ENCODE data around the gene NME5.
A peak's percentile ranks its signal among the peaks of the same experiment; 100 is the strongest.
"Not testable (repeated sequence)": the region's sequence is repeated elsewhere in the genome, so short reads cannot be mapped to it uniquely, and the experiment has no call there.

NME5 gene

GRCh38 chr5:138077064-138077696, 62.0 kb downstream of the NME5 start:
- DNase-seq = peak; percentile 23

DNA sequence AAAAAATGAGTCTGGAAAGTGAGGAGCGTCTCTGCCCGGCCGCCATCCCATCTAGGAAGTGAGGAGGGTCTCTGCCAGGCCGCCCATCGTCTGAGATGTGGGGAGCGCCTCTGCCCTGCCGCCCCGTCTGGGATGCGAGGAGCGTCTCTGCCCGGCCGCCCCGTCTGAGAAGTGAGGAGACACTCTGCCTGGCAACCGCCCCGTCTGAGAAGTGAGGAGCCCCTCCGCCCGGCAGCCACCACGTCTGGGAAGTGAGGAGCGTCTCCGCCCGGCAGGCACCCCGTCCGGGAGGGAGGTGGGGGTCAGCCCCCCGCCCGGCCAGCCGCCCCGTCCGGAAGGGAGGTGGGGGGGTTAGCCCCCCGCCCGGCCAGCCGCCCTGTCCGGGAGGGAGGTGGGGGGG, 69.2 kb downstream of the NME5 start:
- DNase-seq = not testable (repeated sequence)

- peak; percentile 46 for DNase-seq
Measured at GRCh38 chr5:138068742-138069600, 70.3 kb downstream of the NME5 start.

DNA sequence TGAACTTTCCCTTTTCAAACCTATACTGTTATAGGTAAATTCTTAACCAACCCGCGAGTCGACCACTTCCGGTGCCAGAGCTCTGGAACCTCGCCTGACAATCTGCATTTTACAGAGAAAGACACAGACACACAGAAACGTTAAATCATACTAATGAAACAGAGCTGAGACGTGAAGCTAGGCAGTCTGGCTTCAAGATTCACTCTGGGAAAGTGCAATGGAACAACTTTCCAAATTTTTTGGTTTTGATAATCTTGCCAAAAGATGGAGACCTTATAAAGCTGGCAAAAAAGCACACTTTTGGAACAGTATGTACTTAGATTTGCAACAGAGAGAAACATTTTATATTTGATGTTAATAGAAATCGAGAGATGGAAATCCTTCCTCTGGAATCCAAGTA, 71.3 kb downstream of the NME5 start:
- no peak for DNase-seq
